Measurements from ENCODE around the gene OR4C15. TPM values are rescaled to one million over a fixed set of nuclear protein-coding genes. Genes with fewer than 3 reads are reported as not detected.

The OR4C15 gene
- total and polyA plus RNA-seq, 10 of the 15 experiments (the other 5 are each of a cell fraction or from before 2014, with no cell fraction given) = not detected

GRCh38 chr11:55572548-55572947 lies 18.3 kb downstream of the OR4C15 start (continued):
- TF ChIP-seq NFYA (IDR thresholded peaks at IDR 0.05; ENCODE audit: borderline replicate concordance, low read depth, low read length) = no peak
- TF ChIP-seq MEF2B (IDR thresholded peaks at IDR 0.05; ENCODE audit: partially characterized antibody, poor library complexity, severe bottlenecking) = no peak
- peak; percentile 59 to 69; a peak in 3 of 4 replicates for TF ChIP-seq IKZF2 (IDR thresholded peaks at IDR 0.05)
- no peak for TF ChIP-seq ZBTB33 (IDR thresholded peaks at IDR 0.05)
- no peak for TF ChIP-seq TAF1 (IDR thresholded peaks at IDR 0.05; ENCODE audit: borderline replicate concordance, low read depth, low read length)
- no peak for TF ChIP-seq SKIL (IDR thresholded peaks at IDR 0.05; ENCODE audit: low read depth, poor library complexity, severe bottlenecking)
- TF ChIP-seq IKZF1 (conservative IDR thresholded peaks at IDR 0.05) = peak; percentile 70
- TF ChIP-seq ZSCAN29 (IDR thresholded peaks at IDR 0.05) = no peak
- peak; percentile 19 for TF ChIP-seq PBX3 (IDR thresholded peaks at IDR 0.05; ENCODE audit: insufficient replicate concordance, low read depth, low read length)
- TF ChIP-seq TBL1XR1 (IDR thresholded peaks at IDR 0.05; ENCODE audit: low read depth, low read length) = no peak
- TF ChIP-seq ATF3 (IDR thresholded peaks at IDR 0.05; ENCODE audit: borderline replicate concordance, extremely low read depth, low read depth, low read length) = no peak
- no peak for TF ChIP-seq USF2 (IDR thresholded peaks at IDR 0.05; ENCODE audit: borderline replicate concordance, low read depth, low read length)
- TF ChIP-seq EZH2 (IDR thresholded peaks at IDR 0.05; ENCODE audit: borderline replicate concordance, control insufficient read depth, low read depth, low read length) = no peak
- no peak for TF ChIP-seq POLR2A (IDR thresholded peaks at IDR 0.05; ENCODE audit: low read depth, low read length)
- peak in 1 of 2 experiments; percentile 22; a peak in 1 of 4 replicates for TF ChIP-seq BHLHE40 (IDR thresholded peaks at IDR 0.05; ENCODE audit: borderline replicate concordance in 1 of 2, low read depth in 2 of 2, low read length in 1 of 2)
- no peak for TF ChIP-seq E2F8 (IDR thresholded peaks at IDR 0.05; ENCODE audit: low read depth, partially characterized antibody)
- no peak for TF ChIP-seq YY1 (IDR thresholded peaks at IDR 0.05; ENCODE audit: low read depth, low read length)
- 0 out of 2 replicates have a peak, but pooled peaks have one; percentile 36 for TF ChIP-seq NR2F1 (conservative IDR thresholded peaks at IDR 0.05)
- no peak for TF ChIP-seq HSF1 (IDR thresholded peaks at IDR 0.05; ENCODE audit: low read depth, low read length)
